HuH-7 (cell line): ENCODE data around the gene WASF1.
"Not testable (repeated sequence)": the region's sequence is repeated elsewhere in the genome, so short reads cannot be mapped to it uniquely, and the experiment has no call there.

Experiments
- DNase-seq: peaks from one replicate; pipeline ENCODE4 v3.0.0; 2011; ENCODE audit warnings: low spot score

Gene WASF1

DNA sequence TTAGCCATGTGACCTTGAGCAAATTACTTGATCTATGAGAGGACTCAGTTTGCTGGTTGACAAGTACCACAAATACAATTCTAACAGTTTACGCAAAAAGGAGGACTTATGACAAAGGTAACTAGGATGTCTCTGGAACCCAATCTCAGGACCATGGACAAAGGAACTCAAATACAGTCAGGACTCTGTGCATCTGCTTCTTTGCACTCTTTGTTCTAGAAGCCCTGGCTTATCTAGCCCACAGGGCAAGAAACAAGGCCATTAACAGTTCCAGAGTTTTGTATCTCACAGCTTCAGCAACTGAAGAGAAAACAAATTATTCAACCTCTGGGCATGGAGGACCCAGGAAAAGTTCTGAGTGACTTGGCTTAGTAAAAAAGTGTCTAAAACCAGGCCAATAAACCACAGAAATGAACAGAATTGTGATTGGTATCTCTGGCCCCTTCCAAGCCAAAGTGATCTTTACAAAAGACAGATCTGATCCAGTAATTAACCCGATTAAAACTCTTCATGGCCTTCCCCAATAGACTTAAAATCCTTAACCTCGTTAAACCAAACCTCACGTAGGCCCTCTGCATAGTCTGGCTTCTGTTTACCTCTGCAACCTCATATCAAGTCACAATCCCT is 5.9 kb downstream of the WASF1 start:
- no peak for DNase-seq

DNA sequence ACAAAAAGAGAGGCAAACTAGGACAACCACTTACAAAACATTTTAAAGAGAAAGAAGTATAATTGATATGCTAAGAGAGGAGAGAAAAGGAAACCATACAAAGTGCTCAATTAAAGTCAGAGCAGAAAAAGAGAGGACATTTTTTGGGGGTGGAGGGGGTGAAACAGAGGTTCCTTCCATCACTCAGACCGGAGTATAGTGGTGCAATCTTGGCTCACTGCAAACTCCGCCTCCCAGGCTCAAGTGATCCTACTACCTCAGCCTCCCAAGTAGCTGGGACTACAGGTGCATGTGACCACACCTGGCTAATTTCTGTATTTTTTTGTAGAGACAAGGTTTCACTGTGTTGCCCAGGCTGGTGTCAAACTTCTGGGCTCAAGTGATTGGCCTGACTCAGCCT is 9.4 kb downstream of the WASF1 start:
- DNase-seq, result no peak

DNA sequence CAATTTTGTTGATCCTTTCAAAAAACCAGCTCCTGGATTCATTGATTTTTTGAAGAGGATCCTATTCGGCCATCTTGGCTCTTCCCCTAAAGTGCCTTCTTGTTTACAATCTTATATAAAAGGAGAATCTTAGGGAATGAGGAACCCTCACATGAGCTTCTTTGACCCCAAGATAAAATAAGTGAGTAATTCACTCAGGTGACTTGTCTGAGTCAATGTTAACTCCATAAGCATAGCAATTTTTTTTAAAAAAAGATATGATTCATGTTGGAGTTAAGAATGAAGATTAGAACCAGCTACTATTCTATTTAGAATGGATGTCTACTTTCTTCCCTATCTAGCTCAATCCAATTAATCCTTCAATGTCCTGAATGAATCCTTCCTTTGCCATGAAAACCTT is 21.0 kb downstream of the WASF1 start:
- no peak for DNase-seq

DNA sequence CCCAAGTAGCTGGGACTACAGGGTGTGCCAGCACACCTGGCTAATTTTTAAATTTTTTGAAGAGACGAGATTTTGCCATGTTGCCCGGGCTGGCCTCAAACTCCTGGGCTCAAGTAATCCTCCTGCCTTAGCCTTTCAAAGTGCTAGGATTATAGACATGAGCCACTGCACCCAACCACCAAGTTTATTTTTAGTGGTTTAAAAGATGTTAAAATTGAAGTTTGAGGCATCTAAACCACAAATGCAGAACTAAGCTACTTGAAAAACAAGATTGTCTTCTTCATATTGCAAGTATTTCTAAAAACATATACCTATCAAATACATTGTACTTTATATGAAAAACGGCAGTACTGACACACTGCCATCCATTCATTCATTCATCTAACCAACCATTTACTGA is 31.6 kb downstream of the WASF1 start:
- DNase-seq, result no peak

DNA sequence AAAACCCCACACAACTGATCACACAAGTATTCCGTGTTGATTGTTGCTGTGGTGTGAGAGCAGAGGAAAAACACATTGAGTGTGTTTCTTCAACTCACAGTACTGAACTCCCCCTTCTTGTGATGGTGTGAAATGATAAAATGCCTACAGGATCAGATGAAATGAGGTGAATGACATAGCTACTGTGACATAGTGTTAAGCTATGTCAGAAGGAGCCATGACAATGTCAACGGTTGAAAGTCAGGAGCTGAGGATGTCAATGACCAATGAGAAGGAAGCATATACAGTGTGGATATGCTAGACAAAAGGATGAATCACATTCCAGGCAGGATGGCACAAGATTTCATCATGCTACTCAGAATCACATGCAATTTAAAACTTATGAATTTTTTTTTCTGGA is 38.8 kb downstream of the WASF1 start:
- DNase-seq, result no peak

DNA sequence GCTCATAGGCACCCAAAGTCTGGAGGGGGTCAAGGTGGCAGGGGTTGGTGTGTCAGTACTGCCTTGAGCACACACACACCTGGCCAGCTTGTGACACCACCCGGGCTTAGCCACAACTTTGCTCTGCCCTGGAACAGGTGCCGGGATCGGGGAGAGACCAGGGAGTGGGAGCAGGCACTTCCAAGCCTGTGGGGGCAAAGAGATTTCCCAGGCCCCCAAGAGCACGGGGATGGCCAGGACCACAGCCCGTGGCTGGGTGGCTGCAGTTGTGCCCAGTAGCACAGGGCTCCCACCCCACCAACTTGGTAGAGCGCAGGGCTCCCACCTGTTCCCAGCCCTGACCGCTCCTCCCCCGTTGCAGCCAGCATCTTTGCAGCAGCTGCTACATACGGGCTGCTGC is 40.4 kb downstream of the WASF1 start:
- no peak for DNase-seq

DNA sequence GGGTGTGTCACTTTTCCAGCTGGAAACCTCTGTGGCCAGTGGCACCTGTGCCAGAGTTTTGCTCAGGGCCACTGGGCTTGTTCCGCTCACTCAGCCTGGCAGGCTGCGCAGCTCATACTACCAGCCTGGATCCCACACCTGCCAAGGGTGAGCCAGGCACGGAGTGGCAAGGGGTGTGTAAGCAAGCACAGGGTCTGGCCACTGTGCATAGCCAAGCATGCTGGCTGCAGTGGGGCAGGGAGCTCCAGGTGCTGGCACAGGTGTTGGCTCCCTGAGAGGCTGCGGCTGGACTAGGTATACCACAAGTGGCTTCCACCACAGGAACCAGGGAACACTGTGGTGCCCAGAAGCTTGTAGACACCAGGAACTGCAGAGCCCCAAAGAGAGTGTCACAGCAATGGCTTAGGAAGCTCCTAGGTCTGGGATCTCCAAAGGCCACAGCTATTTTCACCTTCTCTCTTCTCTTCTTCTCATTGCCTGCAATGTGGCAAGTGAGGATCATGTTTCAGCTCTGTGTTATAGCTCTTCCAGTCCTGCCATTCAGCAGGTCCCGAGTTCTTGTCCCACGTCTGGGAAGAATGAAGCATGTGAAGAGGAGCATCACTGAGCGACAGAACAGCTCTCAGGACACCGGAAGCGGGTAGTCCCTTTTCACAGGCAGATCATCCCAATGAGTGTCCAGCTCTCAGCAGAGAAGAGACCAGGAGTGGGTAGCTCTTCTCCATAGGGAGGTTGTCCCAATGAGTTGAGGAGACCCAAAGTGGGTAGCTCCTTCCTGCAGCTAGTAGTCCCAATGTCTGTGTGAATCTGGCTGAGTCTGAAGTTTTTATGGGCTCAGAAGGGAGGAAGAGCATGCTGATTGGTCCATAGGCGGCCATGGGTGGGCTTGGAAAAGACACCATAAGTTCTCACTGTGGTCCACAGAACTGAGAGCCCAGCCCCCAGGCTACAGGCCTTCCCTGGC is 41.3 kb downstream of the WASF1 start:
- no peak for DNase-seq

DNA sequence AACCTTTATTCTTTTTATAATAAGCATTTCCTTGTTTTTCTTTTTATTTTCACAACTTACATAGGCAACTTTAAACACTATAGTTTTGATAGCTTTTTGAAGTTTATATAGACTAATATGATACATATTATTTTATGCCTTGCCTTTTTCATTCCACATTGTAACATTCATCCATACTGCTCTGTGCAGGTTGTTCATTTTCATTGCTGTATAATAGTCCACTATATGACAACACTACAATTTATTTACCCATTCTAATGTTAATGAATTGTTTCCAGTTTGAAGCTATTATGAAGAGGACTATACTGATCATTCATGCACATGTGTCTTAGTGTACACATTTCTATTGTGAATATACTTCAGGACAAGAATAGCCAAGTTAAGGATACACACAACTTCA is 49.1 kb downstream of the WASF1 start:
- DNase-seq, result no peak

DNA sequence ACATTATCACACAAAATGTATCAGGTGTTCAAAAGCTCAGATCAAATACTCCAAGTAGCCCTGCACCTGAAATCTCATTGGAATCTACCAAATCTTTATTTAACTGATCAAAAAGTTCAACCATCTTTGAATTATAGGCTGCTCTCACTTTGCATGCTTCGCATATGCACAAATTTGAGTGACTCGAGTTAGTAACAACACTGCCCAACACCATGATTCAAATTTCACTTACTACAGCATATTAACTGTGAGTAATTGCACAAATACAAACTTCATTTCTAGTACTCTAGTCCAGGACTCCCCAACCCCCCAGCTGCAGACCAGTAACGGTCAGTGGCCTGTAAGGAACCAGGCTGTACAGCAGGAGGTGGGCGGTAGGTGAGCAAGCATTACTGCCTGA is 51.1 kb downstream of the WASF1 start:
- no peak for DNase-seq

DNA sequence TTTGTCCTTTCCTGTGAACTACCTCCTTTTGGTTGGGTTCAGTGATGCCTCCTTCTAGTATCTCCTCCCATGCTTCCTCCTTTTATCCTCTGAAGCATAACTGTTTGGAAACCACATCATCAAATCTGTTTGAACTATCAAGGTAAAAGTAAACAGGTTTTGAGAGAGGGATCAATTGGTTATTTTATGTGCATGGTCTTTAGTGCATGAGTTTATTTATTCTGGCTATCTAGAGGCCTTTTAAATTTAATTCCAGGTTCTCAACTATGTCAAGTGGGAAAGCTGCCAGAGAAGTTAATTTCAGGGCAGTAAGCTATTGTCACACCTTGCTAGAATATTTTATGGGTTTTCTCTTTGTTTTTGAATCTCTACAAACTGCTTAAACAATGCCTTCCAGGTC is 54.1 kb downstream of the WASF1 start:
- no peak for DNase-seq

DNA sequence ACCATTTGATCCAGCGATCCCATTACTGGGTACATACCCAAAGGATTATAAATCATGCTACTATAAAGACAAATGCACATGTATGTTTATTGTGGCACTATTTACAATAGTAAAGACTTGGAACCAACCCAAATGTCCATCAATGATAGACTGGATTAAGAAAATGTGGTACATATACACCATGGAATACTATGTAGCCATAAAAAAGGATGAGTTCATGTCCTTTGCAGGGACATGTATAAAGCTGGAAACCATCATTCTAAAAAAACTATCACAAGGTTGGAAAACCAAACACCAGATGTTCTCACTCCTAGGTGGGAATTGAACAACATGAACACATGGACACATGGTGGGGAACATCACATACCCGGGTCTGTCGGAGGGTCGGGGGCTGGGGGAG is 57.8 kb downstream of the WASF1 start:
- not testable (repeated sequence) for DNase-seq

DNA sequence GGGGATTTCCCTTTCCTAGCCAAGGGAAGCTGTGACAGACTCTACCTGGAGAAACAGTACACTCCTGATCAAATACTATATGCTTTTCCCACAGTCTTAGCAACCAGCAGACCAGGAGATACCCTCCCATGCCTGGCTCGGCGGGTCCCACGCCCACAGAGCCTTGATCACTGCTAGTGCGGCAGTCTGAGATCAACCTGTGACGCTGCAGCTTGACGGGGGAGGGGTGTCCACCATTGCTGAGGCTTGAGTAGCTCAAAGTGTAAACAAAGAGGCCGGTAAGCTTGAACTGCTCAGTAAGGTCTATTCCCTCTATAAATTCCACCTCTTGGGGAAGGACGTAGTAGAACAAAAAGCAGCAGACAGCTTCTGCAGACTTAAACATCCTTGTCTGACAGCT is 63.2 kb downstream of the WASF1 start:
- no peak for DNase-seq

DNA sequence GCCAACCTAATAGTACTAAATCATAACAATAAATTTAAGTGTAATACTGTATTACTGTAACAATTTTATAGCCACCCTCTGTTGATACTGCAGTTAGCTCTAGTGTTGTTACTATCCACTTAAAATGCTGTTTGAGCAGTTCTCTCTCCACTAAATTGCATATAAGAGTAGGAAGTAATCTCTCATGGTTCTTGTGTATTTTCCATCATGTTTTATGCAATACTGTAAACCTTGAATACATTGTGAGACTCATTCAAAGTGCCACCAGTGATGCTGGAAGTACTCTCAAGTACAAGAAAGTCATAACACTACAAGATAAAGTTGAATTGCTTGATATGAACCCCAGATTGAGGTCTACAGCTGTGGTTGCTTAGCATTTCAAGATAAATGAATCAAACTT is 65.5 kb downstream of the WASF1 start:
- DNase-seq, result no peak

DNA sequence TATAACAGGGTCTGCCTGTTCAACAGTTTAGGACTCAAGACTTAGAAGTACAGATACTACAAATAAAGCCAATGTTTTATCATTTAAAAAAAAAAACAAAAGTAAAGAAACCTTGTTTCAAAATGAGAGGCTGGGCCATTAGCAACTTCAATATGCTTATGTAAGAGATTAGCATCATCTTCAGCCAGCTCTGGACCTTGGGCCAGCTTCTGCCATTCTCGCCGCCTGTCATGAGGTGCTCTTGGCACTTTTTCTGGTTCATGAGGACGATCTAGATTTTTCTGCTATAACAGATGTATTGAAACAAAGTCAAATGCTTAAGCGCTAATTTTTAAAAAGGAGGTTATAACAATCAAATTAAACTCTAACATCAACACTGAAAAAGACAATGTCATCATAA is 74.2 kb downstream of the WASF1 start:
- DNase-seq, result no peak

DNA sequence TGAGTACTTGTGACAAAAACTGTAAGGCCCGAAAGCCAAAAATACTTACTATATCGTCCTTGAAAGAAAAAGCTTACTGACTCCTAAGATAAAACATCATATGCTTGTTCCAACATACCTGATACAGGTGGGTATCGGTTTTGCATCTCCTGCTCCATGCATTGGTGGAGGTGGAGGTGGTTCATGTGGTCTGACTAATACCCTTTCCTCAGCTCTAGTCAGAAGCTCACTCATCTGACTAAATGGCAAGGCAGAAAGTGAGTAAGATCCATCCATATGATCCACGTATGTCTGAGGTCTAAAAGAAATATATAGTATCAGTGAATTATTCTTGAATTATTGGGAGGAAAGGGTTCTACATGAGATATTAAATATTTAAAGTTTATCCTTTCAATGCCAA is 76.2 kb downstream of the WASF1 start:
- no peak for DNase-seq

DNA sequence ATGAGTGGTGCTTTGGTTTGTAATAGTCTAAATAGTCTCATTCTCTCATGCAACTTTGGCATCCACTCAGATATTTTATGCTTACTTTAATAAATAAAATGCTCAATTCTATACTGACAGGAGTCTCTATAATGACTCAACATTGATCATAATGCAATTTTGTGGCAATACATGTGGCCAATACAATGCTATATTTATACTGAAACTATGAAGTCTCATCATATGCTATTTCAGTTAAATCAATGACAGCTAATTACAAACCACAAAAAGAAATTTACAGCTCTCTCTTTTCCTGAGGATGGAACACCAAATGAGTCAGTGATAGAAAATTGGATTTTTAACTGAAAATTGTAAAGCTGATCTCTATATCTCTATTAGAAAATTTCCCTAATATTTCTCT is 77.1 kb downstream of the WASF1 start:
- no peak for DNase-seq

DNA sequence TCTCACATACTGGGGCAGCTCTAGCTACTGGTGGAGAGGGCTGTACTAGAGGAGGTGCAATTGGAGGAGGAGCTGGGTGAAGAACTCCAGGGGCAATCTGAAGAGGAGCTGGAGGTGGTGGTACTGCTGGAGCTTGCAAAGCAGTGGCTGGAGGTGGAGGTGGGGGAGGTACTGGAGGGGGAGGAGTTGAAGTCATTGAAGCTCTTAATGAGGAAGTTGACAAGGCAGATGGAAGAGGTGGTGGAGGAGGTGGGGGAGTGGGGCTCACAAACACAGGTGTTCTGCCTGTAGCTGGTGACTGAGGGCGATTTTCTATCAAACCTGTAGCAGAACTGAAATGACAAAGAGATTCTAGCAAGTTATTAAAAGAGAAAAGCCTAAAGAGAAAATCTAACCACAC is 77.6 kb downstream of the WASF1 start:
- no peak for DNase-seq

DNA sequence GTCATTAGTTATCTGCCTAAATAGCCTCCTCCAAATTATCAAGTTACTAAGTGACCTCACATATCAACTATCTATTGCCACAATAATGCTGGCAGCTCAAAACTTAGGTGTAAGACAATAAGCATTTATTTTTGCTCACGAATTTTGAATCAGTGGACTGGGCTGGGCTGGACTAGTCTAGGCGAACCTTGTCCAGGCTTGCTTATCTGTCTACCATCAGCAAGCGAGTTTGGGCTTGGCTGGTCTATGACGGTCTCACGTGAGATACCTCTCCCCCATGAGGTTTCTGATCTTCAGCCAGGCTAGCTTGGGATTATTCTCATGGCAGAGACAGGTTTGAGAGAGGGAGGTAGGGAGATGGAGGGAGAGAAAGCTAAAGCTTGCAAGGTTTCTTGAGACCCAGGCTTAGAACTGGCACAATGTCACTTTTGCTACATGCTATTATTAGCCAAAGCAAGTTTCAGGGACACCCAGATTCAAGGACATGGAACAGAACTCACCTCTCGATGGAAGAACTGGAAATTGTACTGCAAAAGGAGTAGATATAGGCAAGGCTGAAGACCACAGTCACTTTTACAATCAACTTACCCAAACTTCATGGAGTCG is 80.9 kb downstream of the WASF1 start:
- DNase-seq, result no peak

DNA sequence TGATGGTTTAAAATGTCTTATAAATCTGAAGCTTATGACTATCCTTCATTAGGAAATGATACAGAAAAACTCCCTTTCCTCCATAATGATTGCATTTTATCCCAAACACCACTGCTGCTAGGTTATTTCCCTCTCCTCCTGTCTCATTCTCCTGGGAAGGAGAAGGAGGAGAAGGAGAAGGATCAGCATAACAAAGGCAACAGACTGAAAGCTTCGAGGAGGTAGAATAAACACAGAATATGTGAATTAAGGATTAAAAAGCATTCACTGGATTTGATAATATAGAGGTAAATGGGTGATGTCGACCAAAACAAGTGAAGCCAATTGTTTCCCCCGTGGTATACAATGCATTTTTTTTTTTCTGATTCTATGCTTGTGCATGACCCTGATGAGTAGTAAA is 82.0 kb downstream of the WASF1 start:
- DNase-seq, result no peak

DNA sequence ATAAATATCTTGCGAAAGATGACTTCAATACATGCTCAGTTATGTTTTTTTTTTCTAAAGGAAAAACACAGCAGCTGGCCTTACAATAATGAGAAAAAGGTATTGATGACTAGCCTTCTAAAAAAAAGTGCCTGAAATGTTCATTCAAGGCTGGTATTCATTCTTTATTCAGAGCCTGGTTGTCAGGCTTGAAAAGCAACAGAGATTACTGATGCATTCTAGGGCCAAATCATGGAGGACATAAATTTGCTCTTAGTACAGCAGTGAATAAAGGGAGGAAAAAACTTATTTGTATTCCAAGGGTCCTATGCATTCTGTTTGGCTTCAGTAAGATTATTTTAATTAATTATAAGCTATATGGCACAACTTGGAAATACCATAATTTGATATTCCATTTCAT is 83.5 kb downstream of the WASF1 start:
- DNase-seq, result no peak

DNA sequence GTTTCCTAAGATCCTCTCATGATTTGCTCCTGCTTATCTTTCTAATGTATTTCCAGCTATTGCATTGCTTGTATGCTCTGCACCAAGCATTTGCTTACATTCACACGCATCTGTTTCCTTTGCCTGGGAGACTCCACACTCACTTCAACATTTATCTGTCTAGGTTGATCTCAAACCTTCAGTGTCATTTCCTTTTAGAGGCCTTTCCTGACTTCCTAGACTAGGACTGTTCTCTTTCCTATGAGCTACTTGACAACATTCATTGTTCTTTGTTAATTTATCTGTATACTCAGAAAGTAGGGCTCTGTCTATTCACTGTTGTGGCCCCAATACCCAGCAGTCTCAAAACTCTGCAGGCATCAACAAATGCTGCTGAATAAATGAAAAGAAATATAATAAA is 84.4 kb downstream of the WASF1 start:
- no peak for DNase-seq

DNA sequence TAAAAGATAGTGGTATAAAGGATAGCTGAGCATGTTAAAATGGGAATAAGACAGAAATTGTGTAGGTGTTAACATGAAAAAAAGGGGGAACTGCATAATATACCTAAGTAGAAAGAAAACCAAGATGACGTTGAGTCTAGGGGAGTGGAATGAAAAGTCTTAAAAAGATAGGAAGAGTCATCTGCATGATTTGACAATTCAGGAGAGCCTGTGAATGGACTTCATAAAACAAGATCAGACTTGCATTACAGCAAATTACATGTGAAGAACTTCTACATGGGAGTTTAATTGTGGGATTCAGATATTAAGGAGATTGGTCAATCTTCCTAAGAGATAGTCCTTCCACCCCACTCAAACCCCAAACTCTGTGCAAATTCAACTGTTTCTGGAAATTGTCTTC is 85.5 kb downstream of the WASF1 start:
- DNase-seq, result no peak

DNA sequence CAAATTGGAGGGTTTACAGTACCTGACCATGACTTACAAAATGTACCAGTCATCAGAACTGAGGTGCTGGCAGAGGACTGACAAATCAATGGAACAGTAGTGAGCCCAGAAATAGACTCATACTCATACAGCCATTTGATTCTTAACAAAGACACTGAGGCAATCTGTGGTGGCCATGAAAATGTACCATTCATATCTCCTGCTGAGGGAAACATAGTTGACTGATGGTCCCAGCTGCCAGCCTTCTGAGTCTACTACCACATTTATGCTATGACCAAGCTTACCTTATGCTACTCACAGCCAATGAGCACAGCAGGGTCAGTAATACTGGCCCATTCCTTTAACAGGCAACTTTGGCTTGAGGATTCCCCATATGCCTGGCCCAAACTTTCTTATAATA is 88.6 kb downstream of the WASF1 start:
- DNase-seq, result no peak
